NCI-H446 (cell line): ENCODE measurements around the gene ORC3.

Source experiments
- DNase-seq, 2 experiments: peaks; one replicate each; lab custom pipeline; 2025; lab: John Stamatoyannopoulos, UW

ORC3 gene

DNA sequence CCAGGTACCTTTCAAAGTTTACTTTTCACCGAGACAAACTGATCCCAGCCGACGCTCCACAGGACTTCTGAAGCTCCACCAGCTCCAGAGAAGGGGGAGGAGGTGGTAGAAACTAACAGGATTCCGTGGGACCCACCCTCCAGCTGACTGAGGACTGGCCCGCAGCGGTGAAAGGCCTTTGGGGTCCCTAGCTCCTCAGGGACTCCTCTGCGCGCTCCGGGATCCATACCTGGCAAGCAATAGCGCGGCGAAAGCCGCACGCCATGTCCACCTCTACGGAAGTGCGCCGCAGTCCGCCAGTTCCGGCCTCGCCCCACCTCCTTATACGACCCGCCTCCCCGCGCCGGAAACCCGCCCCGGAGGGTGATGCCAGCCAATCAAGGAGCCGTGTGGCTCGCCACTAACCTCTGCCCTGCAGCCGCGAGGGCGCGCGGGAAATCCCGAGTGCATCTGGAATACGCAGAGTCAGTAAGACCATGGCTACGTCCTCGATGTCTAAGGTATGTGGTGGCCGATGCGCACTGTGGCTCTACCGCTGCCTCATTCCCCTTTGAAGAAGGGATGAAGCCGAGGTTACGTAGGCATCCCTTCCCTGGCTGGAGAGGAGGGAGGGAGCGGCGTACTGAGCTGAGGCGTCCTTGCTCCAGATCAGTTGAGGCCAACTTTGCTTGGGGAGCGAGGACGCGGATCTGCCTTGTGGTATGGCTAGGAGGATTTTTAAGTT lies at the start of gene ORC3, which contains the start of gene RARS2:
Gene ORC3 (plus strand): TSS at position 443 of the 724 bp plus-strand sequence. CDS start 34 bp downstream, at position 477.
Gene RARS2 (minus strand): TSS at position 295 of the 724 bp plus-strand sequence. CDS start 30 bp downstream, at position 265.
- peak; percentile 75 to 91 for DNase-seq

DNA sequence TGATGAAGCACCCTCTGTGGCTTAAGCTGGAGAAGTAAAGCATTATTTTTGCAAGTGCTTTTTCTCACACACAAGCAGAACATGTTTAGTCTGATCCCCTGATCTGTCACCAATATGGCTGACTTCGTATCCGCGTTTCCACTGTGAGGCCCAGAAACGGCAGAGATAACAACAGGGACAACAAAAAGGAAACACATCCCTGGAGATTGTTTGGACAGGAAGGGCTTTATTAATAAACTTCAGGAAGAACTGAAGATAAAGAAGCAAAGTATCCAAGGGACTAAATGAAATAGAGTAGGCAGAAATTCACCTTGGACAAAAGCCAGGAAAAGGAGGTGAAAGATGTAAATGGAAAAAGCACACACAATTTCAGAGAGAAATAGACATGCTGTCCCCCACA lies 49.4 kb upstream of the ORC3 start:
- DNase-seq: no peak

DNA sequence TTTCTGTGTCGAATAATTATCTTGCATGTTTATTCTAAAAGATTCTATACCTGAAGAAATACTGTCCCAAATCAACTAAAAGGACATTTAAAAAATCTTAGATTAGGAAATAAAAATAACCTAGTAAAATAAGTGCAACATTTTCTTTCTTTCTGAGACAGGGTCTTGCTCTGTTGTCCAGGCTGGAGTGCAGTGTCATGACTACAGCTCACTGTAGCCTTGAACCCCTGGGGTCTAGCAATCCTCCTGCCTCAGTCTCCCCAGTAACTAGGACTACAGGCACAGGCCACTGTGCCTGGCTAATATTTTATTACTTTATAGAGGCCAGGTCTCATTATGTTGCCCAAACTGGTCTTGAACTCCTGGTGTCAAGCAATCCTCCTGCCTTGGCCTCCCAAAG lies 48.9 kb upstream of the ORC3 start:
- DNase-seq: no peak

DNA sequence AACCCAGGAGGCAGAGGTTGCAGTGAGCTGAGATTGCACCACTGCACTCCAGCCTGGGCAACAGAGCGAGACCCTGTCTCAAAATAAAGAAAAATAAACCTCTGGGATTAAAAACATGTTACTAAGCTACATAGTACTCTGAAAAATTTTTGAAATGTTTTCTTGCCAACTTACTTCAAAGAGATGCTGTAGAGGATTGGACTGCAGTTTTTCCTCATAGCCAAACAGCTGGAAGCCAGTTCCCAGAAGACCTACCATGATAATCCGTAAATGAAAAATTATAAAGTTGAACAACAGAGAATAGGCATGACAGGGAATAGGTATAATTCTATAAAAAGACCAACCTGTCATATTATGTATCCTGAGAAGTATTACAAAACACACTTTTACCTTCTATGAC lies 48.2 kb upstream of the ORC3 start:
- DNase-seq: no peak

DNA sequence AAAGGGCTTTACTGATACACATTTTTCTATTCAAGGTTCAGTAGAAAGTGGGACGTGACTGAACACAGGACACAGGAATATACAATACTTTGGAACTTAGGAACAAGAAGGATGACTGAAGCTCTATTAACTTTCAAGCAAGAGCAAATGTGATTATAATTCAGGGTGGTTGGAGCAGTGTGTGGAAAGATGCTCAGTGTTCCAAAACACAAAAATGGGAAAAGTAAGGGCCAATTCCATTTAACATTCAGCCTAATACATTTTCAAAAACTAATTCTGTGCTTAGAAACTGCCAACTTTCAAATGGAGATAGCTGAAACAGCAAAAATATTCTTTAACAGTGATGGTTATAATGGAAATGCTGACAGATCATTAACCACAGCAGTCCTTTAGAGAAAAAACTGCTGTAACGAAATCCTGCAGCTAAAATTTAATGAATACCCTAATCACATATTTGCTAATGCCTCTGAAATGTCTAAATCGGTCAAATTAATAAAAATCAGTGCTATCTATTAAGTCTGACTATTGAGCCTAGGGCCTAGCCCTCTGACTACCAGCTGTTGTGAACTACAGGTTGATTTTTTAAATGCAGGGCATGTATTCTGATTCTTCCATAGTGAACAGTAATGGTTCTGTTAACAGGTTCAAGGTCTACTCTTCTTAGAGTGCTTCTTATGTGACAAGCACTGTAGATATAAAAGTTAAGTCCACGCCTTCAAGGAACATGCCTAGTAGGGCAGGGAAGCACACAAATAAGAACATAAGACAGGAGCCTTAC lies 46.0 kb upstream of the ORC3 start:
- no peak for DNase-seq

GRCh38 chr6:87544474-87544735 lies 45.5 kb upstream of the ORC3 start:
- no peak for DNase-seq

DNA sequence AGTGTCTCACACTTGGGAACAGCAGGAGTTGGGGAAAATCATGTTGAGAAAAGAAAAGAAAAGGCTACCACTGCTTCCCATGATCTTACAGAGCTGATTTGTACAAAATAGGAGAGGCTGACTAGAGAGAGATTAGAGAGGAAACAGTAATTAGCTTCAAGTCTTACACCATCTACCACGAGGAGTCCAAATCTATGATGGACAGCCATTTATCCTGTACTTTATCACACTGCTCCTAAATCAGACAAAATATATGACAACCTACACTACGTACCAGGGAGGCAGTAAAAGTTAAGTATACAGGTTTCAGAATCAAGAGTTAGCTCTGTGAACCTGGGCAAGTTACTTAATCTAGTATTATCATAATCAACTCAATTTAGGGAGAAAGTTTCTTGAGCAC lies 38.1 kb upstream of the ORC3 start:
- DNase-seq: no peak

DNA sequence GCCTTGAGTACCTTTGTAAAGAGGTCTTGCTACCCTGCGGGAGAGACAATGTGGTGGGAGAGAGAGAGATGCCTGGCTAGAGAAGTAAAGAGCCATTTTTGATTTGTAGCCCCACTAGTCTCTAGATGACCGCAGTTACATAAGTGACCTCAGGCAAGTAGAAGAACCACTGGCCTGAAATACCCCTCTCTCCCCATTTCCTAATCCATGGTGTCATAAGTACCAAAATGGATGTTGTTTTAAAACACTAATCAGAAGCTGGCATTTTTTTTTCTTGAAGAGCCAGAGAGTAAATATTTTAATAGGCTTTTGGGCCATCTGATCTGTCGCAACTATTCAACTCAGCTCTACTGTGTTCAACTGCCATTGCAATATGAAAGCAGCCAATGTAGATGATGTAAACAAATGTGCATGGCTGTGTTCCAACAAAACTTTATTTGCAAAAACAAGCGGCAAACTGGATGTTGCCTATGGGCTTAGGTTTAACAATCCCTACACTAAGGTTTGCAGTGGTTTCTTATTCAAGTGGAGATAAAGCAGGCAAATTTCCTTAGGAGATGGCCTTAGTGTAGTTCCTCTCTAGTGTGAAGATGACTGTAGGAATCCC lies 36.7 kb upstream of the ORC3 start:
- DNase-seq: no peak

DNA sequence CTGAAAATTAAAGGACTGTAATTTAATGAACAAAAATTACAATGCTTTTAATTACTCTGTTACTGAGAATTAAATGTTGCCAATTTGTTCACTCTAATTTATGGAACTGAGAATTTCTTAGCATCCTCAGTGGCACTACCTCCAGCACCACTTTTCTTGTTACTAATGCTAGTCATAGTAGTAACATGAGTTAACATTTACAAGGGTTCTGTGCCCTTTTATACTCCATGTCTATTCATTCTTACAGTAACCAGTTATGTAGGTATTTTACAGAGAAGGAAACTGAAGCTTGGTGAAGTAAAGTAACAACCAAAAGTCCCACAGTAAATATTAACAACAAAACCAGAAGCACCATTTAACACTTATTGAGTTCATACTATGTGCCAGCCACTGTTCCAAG lies 34.4 kb upstream of the ORC3 start:
- DNase-seq: no peak

DNA sequence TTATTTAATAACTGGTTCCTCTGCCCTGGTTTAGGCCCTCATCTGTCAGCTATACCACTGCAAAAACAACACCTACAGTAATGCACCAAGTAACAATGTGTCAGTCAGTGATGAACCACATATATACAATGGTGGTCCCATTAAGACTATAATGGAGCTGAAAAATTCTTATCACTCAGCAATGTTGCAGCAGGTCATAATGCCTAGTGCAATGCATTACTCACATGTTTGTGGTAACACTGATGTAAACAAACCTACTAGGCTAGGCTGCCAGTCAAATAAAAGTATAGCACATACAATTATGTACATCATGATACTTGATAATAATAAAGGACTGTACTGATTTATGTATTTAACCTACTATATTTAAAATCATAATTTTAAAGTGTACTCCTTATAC lies 31.5 kb upstream of the ORC3 start:
- no peak for DNase-seq

- no peak for DNase-seq
Measured at GRCh38 chr6:87561017-87561416, 28.9 kb upstream of the ORC3 start.

GRCh38 chr6:87572021-87572420 lies 17.9 kb upstream of the ORC3 start:
- DNase-seq: no peak

DNA sequence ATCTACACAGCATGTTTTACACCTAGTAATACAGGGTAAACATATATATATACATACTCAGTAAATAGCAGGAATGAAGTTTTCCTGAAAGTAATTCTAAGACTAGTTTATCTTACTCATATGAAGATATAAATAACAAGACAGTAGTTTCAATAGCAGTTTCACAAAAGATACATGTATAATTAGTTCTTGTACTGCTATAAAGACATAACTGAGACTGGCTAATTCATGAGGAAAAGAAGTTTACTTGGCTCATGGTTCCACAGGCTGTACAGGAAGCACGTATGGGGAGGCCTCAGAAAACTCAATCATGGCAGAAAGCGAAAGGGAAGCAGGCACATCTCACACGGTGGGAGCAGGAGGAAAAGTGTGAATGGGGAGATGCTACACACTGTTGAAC lies 17.1 kb upstream of the ORC3 start:
- no peak for DNase-seq

DNA sequence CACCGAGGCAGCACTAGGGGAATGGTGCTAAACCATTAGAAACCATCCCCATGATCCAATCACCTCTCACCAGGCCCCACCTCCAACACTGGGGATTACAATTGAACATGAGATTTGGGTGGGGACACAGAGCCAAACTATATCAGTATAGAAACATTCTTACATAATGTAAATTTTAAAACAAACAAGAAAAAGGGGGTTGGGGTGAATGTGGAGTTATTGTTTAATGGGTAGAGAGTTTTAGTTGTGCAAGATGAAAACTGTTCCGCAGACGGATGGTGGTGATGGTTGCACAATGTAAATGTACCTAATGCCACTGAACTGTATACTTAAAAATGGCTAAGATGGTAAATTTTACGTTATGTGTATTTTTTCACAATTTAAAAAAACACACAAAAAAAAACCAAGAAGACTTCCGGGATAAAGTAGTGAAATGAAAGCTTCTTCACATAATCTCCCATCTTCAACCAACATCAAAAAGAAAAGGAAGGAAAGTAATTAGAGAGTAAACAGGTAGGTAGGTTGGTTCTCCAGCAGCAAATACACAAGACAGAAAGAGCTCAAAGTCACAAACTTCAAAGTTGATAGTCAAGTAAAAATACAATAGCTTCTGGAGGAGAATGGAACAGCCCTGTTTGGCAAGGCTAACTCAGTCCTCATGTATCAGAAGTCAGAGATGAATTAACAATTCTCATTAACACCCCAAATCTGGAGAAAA lies 16.5 kb upstream of the ORC3 start:
- DNase-seq: no peak

GRCh38 chr6:87574237-87574804 lies 15.6 kb upstream of the ORC3 start:
- DNase-seq: no peak

DNA sequence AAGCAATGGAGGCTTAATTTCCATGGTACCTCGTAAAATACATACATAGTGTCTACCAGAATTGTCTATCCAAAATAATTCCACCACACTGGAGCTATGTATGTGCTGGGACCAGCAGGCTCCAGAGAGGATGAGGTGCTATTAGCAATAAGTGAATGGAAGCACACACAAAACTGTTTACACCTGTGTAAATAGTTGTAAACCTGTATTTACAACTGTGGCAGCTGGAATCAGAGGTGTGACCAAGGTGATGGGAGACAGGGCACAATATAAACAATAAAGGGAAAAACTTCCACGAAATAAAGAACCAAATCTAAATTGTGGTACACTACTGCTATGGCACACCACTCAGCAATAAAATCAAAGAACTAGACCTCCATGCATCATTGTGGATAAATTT lies 14.5 kb upstream of the ORC3 start:
- DNase-seq: no peak

- DNase-seq: no peak
Measured at GRCh38 chr6:87583822-87584221, 6.1 kb upstream of the ORC3 start.

DNA sequence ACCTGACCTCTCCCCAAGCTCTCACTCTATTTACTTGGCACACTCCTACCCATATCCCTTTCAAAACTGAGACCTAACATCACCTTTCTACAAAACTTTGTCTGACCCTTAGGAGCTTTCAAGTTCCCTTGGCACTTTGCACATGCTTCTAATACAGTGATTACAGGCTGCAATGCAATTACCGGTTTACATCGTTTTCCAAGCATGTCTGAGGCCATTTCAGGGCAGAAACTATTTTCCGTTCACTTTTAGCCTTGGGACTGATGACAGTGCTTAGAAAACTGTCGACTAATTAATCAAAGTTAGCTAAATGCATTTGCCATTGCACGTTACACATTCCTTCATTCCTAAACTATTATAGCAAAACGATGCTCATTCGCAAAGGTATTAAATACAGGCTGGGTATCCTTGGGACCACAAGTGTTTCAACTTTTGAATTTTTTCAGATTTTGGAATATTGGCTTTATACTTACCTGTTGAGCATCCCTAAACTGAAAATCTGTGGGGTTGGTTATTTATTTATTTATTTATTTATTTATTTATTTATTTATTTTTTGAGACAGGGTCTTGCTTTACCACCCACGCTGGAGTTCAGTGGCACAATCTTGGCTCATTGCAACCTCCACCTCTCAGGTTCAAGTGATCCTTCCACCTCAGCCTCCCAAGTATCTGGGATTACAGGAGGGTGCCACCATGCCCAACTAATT lies 3.4 kb upstream of the ORC3 start:
- DNase-seq: no peak

- DNase-seq: no peak
Measured at GRCh38 chr6:87588756-87589407, 1.1 kb upstream of the ORC3 start.

DNA sequence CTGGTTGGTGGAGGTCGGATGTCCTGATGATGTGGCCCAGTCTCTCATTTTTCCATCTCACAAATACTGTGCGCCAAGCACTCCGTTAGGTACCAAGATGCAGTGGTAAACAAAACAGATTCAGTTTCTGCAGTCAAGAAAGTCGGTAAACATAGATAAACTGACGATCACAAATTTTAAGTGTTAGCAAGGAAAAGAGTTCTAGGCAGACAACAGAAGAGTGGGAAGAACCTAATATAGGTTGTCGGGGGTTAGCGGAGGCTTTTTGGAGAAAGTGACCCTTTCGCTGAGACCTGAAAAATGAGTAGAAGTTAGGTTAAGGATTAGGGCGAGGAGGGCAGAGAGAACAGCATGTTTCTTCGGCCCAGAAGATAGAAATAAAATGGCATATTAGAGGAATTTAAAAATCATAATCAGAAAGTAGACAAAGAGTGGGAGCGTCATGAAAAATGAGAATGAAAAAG lies 514 bp downstream of the ORC3 start:
- no peak for DNase-seq

DNA sequence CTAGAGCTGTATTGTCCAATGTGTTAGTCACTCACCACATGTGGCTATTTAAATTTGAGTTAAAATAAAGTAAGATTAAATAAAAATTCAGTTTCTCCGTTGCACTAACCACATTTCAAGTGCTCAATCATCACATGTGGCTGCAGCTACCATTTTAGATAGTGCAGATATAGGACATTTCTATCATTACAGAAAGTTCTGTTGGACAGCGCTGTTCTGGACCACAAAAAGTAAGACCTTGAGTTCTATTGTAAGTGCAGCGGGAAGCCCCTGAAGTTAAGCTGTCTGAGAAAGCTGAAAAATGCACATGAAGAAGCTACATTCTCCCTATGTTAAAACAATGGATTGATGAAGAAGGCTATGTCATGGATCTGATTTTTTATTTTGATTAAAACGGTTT lies 1.1 kb downstream of the ORC3 start:
- DNase-seq: no peak
